Hepatocyte (in vitro differentiated cells): Measurements from ENCODE around the gene DSCAML1. TPM values are rescaled to one million over a fixed set of nuclear protein-coding genes. Genes with fewer than 3 reads are reported as not detected.

Experiments
- DNase-seq: peaks from one replicate; pipeline ENCODE4 v3.0.0-alpha.2; 2016; ENCODE audit warnings: low spot score
- H2AFZ ChIP-seq: fragments of 200-600 bp; sonication (generic); 2 replicates; pipeline ENCODE4 v1.6.0; 2016; ENCODE audit warnings: antibody characterized with exemption, mild to moderate bottlenecking
- H3K27ac ChIP-seq: fragments of 200-600 bp; sonication (generic); 2 replicates; pipeline ENCODE4 v1.5.1; 2016; ENCODE audit warnings: mild to moderate bottlenecking
- H3K27me3 ChIP-seq: fragments of 200-600 bp; sonication (generic); 2 replicates; pipeline ENCODE4 v1.6.1; 2016
- H3K36me3 ChIP-seq: fragments of 200-600 bp; sonication (generic); replicated peaks from 2 replicates; pipeline ENCODE4 v1.5.1; 2016; ENCODE audit warnings: low read depth; ENCODE audit not compliant: insufficient read depth
- H3K4me1 ChIP-seq: fragments of 200-600 bp; sonication (generic); 2 replicates; pipeline ENCODE4 v1.5.1; 2016; ENCODE audit warnings: mild to moderate bottlenecking, moderate library complexity; ENCODE audit not compliant: insufficient read depth
- H3K4me2 ChIP-seq: fragments of 200-600 bp; sonication (generic); 2 replicates; pipeline ENCODE4 v1.6.0; 2016
- H3K4me3 ChIP-seq: fragments of 200-600 bp; sonication (generic); 2 replicates; pipeline ENCODE4 v1.5.1; 2016; ENCODE audit warnings: mild to moderate bottlenecking
- H3K79me2 ChIP-seq: fragments of 200-600 bp; sonication (generic); 2 replicates; pipeline ENCODE4 v1.6.0; 2017; ENCODE audit warnings: mild to moderate bottlenecking
- H3K9me2 ChIP-seq: fragments of 200-600 bp; sonication (generic); replicated peaks from 2 replicates; pipeline ENCODE4 v1.6.0; 2017; ENCODE audit warnings: mild to moderate bottlenecking; ENCODE audit not compliant: insufficient read depth
- H3K9me3 ChIP-seq: fragments of 200-600 bp; sonication (generic); 2 replicates; pipeline ENCODE4 v1.5.1; 2016; ENCODE audit warnings: low read depth, mild to moderate bottlenecking
- H4K20me1 ChIP-seq: fragments of 200-600 bp; sonication (generic); 2 replicates; pipeline ENCODE4 v1.6.0; 2016; ENCODE audit warnings: mild to moderate bottlenecking; ENCODE audit not compliant: insufficient read depth, poor library complexity, severe bottlenecking
- EZH2 ChIP-seq: fragments of 200-600 bp; sonication (generic); IDR thresholded peaks from 2 replicates; pipeline ENCODE4 v1.6.1; 2016; ENCODE audit warnings: antibody characterized with exemption, mild to moderate bottlenecking, borderline replicate concordance
- EZH2phosphoT487 ChIP-seq: fragments of 200-600 bp; sonication (generic); IDR thresholded peaks from one replicate; pipeline ENCODE4 v1.6.1; 2018; ENCODE audit warnings: antibody characterized with exemption, mild to moderate bottlenecking, low read depth, moderate library complexity; ENCODE audit not compliant: unreplicated experiment, severe bottlenecking
- WGBS: methylation state at CpG from one replicate; pipeline ENCODE4 v1.1.6; 2016; ENCODE audit warnings: low lambda C conversion rate; ENCODE audit errors: missing lambda C conversion rate; 5-methylcytosine and 5-hydroxymethylcytosine counted together
- polyA plus RNA-seq: library from polyadenylated mRNA; unstranded; fragments of >200 nt; fragmentation: Nextera tagmentation; extraction: Ambion mirVana; gene quantifications from 2 replicates; pipeline ENCODE4 v1.2.1, GENCODE V29; 2016
- total RNA-seq: library from RNA; depleted of rRNA; stranded (reverse); fragments of >200 nt; gene quantifications from 2 replicates; pipeline ENCODE4 v1.2.3, GENCODE V29; 2014
- TF ChIP-seq, protein P1 (sequence below): fragments of 200-600 bp; sonication (generic); IDR thresholded peaks from 2 replicates; pipeline ENCODE4 v1.5.1; 2016; ENCODE audit warnings: antibody characterized with exemption, mild to moderate bottlenecking; ENCODE audit not compliant: poor library complexity

The DSCAML1 gene
- total and polyA plus RNA-seq, 2 experiments from 2014 or later, result 0.46 to 2.6 TPM

- 88% methylated on average over 6 of the region's 6 CpGs for WGBS
- H3K36me3 ChIP-seq, result no peaks in the 10 kb centered on the region
- no peak overlapping the region for H3K4me2 ChIP-seq
Measured at GRCh38 chr11:117453886-117454563, 343.0 kb downstream of the DSCAML1 start.

GRCh38 chr11:117449111-117449693, 347.8 kb downstream of the DSCAML1 start:
- Histone ChIP-seq H4K20me1 (no peaks in the 10 kb centered on the region), H3K9me2 (no peaks in the 10 kb centered on the region), H3K27me3 (no peaks in the 10 kb centered on the region), H3K36me3 (no peaks in the 10 kb centered on the region), H3K79me2 (no peaks in the 10 kb centered on the region), H3K27ac (no peak overlapping the region), H3K4me2 (no peak overlapping the region), H3K9me3 (no peaks in the 10 kb centered on the region), H2AFZ (no peak overlapping the region), H3K4me3 (no peak overlapping the region), H3K4me1 (peaks cover 6% of the 10 kb centered on the region)
- DNase-seq, result no peak
- TF ChIP-seq, protein P1, sequence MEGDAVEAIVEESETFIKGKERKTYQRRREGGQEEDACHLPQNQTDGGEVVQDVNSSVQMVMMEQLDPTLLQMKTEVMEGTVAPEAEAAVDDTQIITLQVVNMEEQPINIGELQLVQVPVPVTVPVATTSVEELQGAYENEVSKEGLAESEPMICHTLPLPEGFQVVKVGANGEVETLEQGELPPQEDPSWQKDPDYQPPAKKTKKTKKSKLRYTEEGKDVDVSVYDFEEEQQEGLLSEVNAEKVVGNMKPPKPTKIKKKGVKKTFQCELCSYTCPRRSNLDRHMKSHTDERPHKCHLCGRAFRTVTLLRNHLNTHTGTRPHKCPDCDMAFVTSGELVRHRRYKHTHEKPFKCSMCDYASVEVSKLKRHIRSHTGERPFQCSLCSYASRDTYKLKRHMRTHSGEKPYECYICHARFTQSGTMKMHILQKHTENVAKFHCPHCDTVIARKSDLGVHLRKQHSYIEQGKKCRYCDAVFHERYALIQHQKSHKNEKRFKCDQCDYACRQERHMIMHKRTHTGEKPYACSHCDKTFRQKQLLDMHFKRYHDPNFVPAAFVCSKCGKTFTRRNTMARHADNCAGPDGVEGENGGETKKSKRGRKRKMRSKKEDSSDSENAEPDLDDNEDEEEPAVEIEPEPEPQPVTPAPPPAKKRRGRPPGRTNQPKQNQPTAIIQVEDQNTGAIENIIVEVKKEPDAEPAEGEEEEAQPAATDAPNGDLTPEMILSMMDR, result no peak
- TF ChIP-seq EZH2 (no peak), EZH2phosphoT487 (no peak)
- WGBS, result 91% methylated on average over 9 of the region's 9 CpGs

More at GRCh38 chr11:117453886-117454563, 343.0 kb downstream of the DSCAML1 start:
- no peak overlapping the region for H3K27ac ChIP-seq
- H3K9me3 ChIP-seq, result no peaks in the 10 kb centered on the region
- no peak for DNase-seq
- H3K4me1 ChIP-seq, result no peaks in the 10 kb centered on the region
- H3K9me2 ChIP-seq, result no peaks in the 10 kb centered on the region
- H3K4me3 ChIP-seq, result no peak overlapping the region
- TF ChIP-seq, protein P1, result no peak
- TF ChIP-seq EZH2phosphoT487 (no peak), EZH2 (no peak)
- H3K27me3 ChIP-seq, result no peaks in the 10 kb centered on the region
- H2AFZ ChIP-seq, result no peak overlapping the region
- no peaks in the 10 kb centered on the region for H4K20me1 ChIP-seq
- no peaks in the 10 kb centered on the region for H3K79me2 ChIP-seq

- Histone ChIP-seq H3K27me3 (peaks cover 6% of the 10 kb centered on the region), H4K20me1 (no peaks in the 10 kb centered on the region), H3K9me2 (no peaks in the 10 kb centered on the region), H3K27ac (no peak overlapping the region), H3K36me3 (no peaks in the 10 kb centered on the region), H2AFZ (no peak overlapping the region), H3K79me2 (no peaks in the 10 kb centered on the region), H3K4me3 (no peak overlapping the region), H3K9me3 (no peaks in the 10 kb centered on the region), H3K4me1 (peaks cover 6% of the 10 kb centered on the region), H3K4me2 (no peak overlapping the region)
- TF ChIP-seq EZH2phosphoT487 (no peak), EZH2 (no peak)
- TF ChIP-seq, protein P1, result no peak
- DNase-seq, result no peak
- 67% methylated on average over 17 of the region's 17 CpGs for WGBS
Measured at GRCh38 chr11:117444711-117445658, 352.0 kb downstream of the DSCAML1 start.
